NB4 (cell line): Measurements from ENCODE around the gene ZNF469.

Source experiments
- CTCF ChIP-seq: IDR thresholded peaks from one replicate; pipeline ENCODE4 v1.5.1; 2012; ENCODE audit warnings: low read depth, low read length
- MAX ChIP-seq: IDR thresholded peaks from 2 replicates; pipeline ENCODE4 v1.6.1; 2011; ENCODE audit warnings: low read depth, low read length

- TF ChIP-seq CTCF, result no peak
- no peak for TF ChIP-seq MAX
These were observed 43.9 kb upstream of the ZNF469 start for GRCh38 chr16:88338896-88339295.
